Sigmoid colon (tissue), 7 donors: ENCODE measurements around the gene CDHR4. TPM values are rescaled to one million over a fixed set of nuclear protein-coding genes. Genes with fewer than 3 reads are reported as not detected.

Experiments
- DNase-seq: peaks from one replicate; pipeline ENCODE4 v3.0.0-alpha.2; 2019
- H3K27ac ChIP-seq, 4 donors: fragments of 200-600 bp; sonication (generic); one replicate each; pipeline ENCODE4 v1.5.1; 2016 to 2019; ENCODE audit warnings: mild to moderate bottlenecking in 1 of 4
- H3K27me3 ChIP-seq, 3 donors: fragments of 200-600 bp; sonication (generic); one replicate each; pipeline ENCODE4 v1.5.1; 2019; ENCODE audit warnings: mild to moderate bottlenecking in 1 of 3
- H3K36me3 ChIP-seq, 4 donors: fragments of 200-600 bp; sonication (generic); one replicate each; pipeline ENCODE4 v1.5.1; 2016 to 2019
- H3K4me1 ChIP-seq, 4 donors: fragments of 200-600 bp; sonication (generic); one replicate each; pipeline ENCODE4 v1.5.1; 2017 to 2019
- H3K4me3 ChIP-seq, 4 donors: fragments of 200-600 bp; sonication (generic); one replicate each; pipeline ENCODE4 v1.5.1; 2017 to 2019; ENCODE audit warnings: mild to moderate bottlenecking in 2 of 4, moderate library complexity in 1 of 4
- H3K9me3 ChIP-seq, 4 donors: fragments of 200-600 bp in 3 of 4; sonication (generic) in 3 of 4; one replicate each; pipeline versions ENCODE4 v1.5.1 to v1.6.1; 2013 to 2019
- EP300 ChIP-seq, 4 donors: sonication (generic); formaldehyde crosslinking; IDR thresholded peaks; one replicate each; pipeline ENCODE4 v1.6.1; 2017; ENCODE audit warnings: antibody characterized with exemption in 4 of 4
- POLR2A ChIP-seq, 2 donors: fragments of 450-650 bp; IDR thresholded peaks; one replicate each; pipeline ENCODE4 v1.6.1; 2016; ENCODE audit warnings: antibody characterized with exemption in 2 of 2, mild to moderate bottlenecking in 2 of 2, moderate library complexity in 2 of 2
- POLR2AphosphoS5 ChIP-seq, 4 donors: sonication (generic); formaldehyde crosslinking; IDR thresholded peaks; one replicate each; pipeline ENCODE4 v1.6.1; 2017; ENCODE audit warnings: antibody characterized with exemption in 4 of 4
- WGBS, 2 donors: extraction: QIAGEN DNeasy Blood & Tissue Kit; methylation state at CpG; one replicate each; pipeline ENCODE4 v1.1.7; 2013; 5-methylcytosine and 5-hydroxymethylcytosine counted together
- intact Hi-C: fragments of 100-400 bp; cut with DNase I; formaldehyde crosslinking; loops from one replicate; pipeline ENCODE4 v1.15.1; 2023
- polyA plus RNA-seq, 3 donors: library from polyadenylated mRNA; stranded (reverse); fragments of 200-250 nt; gene quantifications; one replicate each; pipeline ENCODE4 v1.2.3, GENCODE V29; 2013
- total RNA-seq, 4 donors: library from RNA; depleted of rRNA; stranded (reverse); fragments of >200 nt; gene quantifications; one replicate each; pipeline ENCODE4 v1.1.0, GENCODE V29; 2016
- TF ChIP-seq, protein P1 (sequence below), 4 experiments: fragments of 450-650 bp in 3 of 4; fragments of 200-600 bp in 1 of 4; IDR thresholded peaks; one replicate each; pipeline ENCODE4 v1.5.1; 2016 to 2019; ENCODE audit warnings: antibody characterized with exemption in 4 of 4, mild to moderate bottlenecking in 3 of 4, moderate library complexity in 2 of 4
- donor health status: healthy with polysubstance abuse.
- donor health status: Bipolar disorder and iron deficiency.
- donor health status: healthy.

Gene CDHR4
- total and polyA plus RNA-seq, 7 donors, result 0.16 to 1.1 (median 0.63) TPM; not detected in 3

DNA sequence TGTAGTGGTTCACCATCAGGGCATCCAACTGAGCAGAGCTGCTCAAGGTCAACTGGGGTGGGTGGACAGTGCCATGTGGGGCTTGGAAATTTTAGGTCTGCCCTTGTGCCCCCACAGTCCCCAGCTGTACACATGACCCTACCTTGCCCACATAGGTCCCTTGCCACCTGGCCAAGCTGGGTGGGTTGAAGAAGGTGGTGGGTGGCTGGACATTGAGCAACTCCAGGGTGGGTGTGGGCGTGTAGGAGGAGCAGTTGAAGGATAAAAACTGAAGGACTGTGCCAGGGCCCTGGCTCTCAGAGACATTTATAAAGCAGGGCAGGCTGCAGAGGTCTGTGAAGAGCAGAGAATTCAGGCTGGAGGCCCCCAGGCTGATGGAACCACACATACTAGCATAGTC lies 568 bp downstream of the CDHR4 start:
- H3K4me1 ChIP-seq, result peaks cover 0 to 16% (median 9%) of the 10 kb centered on the region in 4 donors
- peak overlapping the region in 1 of 4 donors; percentile 6 for H3K27ac ChIP-seq
- no peaks in the 10 kb centered on the region for H3K27me3 ChIP-seq
- WGBS, 2 donors, result 81 to 82% methylated on average over 1 of the region's 1 CpG
- H3K9me3 ChIP-seq, result no peaks in the 10 kb centered on the region
- DNase-seq, result no peak
- TF ChIP-seq POLR2A (IDR thresholded peaks at IDR 0.05), result no peak
- TF ChIP-seq EP300 (IDR thresholded peaks at IDR 0.05), result no peak
- TF ChIP-seq, protein P1, sequence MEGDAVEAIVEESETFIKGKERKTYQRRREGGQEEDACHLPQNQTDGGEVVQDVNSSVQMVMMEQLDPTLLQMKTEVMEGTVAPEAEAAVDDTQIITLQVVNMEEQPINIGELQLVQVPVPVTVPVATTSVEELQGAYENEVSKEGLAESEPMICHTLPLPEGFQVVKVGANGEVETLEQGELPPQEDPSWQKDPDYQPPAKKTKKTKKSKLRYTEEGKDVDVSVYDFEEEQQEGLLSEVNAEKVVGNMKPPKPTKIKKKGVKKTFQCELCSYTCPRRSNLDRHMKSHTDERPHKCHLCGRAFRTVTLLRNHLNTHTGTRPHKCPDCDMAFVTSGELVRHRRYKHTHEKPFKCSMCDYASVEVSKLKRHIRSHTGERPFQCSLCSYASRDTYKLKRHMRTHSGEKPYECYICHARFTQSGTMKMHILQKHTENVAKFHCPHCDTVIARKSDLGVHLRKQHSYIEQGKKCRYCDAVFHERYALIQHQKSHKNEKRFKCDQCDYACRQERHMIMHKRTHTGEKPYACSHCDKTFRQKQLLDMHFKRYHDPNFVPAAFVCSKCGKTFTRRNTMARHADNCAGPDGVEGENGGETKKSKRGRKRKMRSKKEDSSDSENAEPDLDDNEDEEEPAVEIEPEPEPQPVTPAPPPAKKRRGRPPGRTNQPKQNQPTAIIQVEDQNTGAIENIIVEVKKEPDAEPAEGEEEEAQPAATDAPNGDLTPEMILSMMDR (IDR thresholded peaks at IDR 0.05), result no peak
- no peak for TF ChIP-seq POLR2AphosphoS5 (IDR thresholded peaks at IDR 0.05)
- intact Hi-C loops, result no loop called here
- no peak overlapping the region for H3K4me3 ChIP-seq
- no peaks in the 10 kb centered on the region for H3K36me3 ChIP-seq

DNA sequence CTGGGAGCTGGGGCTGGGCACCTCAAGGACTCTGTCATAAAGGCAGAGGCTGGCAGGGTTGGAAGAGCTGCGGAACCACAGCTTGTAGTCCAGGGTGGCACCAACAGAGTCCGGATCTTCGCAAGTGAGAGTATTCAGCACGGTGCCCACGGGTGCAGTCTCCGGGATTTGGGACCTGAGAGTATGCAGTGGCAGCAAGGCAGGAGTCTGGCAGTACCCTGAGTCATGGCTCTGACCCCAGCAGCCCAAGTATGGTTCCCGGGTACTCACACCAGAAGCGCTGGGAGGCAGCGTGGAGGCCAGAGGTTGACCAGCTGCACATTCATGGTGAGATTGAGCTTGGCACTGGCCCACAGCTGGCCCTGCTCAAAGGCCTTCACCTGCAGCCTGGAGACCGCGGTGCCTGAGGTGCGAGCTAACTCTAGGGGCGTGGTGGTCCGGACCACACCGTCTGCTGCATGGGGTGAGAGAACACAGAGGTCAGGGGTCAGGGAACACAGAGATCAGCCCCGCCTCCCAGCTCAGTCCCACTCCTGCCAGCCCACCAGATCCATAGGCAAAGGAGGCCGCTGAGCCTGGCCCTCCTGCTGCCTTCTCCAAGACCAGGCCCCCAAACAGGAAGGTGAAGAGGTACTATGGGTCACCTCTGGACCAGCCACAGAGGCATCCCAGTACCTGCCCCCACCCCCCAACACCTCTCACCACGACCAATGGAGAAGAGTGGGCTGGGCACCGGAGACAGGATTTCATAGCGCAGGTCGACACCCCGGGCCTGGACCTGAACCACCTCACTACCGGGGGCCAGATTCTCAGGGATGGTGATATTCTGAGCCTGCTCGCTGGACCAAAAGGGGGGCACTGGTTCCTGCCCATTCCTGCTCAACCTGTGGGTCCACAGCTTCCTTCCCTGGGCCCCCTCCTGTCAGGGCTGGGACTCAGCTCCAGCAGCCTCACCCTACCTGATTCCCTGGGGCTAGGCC lies 4.5 kb downstream of the CDHR4 start:
- DNase-seq, result no peak
- Histone ChIP-seq H3K4me1 (no peaks in the 10 kb centered on the region), H3K27ac (no peak overlapping the region), H3K27me3 (no peaks in the 10 kb centered on the region), H3K4me3 (no peak overlapping the region), H3K9me3 (no peaks in the 10 kb centered on the region), H3K36me3 (no peaks in the 10 kb centered on the region)
- TF ChIP-seq POLR2AphosphoS5 (IDR thresholded peaks at IDR 0.05) (no peak), EP300 (IDR thresholded peaks at IDR 0.05) (no peak), POLR2A (IDR thresholded peaks at IDR 0.05) (no peak)
- TF ChIP-seq, protein P1 (IDR thresholded peaks at IDR 0.05), result no peak
- WGBS, 2 donors, result 89 to 90% methylated on average over 24 of the region's 24 CpGs
- intact Hi-C loops, result no loop called here

DNA sequence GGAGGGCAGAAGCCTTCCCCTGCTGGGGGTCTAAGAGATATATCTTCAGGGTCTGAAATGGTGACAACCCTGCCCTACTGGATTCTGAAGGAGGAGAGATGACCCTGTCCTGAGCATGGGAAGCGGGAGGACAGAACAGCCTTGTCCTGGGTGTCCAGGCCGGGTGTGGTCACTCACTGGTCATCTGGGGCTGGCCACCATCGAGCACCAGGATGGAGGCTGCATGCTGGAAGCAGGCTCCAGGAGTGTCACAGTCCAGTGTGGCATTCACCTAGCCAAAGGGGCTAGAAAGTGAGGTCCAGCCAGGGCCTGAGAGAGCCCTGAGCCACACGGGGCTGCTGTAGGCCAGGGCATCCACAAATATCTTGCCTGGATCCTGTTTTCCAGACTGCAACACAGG lies 5.2 kb downstream of the CDHR4 start:
- DNase-seq, result no peak
- Histone ChIP-seq H3K4me3 (no peak overlapping the region), H3K4me1 (no peaks in the 10 kb centered on the region), H3K36me3 (no peaks in the 10 kb centered on the region), H3K9me3 (no peaks in the 10 kb centered on the region), H3K27ac (no peak overlapping the region), H3K27me3 (no peaks in the 10 kb centered on the region)
- TF ChIP-seq POLR2AphosphoS5 (IDR thresholded peaks at IDR 0.05) (no peak), EP300 (IDR thresholded peaks at IDR 0.05) (no peak)
- TF ChIP-seq, protein P1 (IDR thresholded peaks at IDR 0.05), result no peak
- WGBS, 2 donors, result 69 to 83% methylated on average over 4 of the region's 4 CpGs
- intact Hi-C loops, result no loop called here

DNA sequence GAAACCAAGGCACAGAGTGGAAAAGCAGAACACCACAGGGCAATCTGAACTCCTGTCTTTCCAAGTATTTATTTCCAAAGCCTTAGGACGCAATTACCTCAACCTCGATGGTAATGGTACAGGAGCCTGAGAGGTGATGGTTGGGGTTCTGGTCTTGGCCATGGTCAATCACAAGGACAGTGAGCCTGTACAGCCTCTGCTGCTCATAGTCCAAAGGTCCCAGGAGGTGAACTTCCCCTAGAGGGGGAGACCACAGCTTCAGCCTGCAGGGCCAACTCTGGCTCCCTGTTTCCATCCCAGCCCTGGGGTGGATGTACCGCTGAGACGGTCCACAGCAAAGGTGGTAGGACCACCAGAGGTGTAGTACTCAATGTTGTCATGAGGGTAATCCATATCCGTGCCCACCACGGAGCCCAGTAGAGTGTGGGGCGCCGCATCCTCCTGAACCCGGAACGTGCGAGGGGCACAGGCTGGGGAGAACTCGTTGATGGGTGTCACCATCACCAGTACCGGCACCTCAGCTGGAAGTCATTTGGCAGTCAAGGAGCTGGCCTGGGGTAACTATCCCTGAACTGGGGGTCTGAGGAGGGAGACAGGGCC lies 6.1 kb downstream of the CDHR4 start:
- DNase-seq, result peak; percentile 40
- TF ChIP-seq, protein P1 (IDR thresholded peaks at IDR 0.05), result no peak
- TF ChIP-seq POLR2AphosphoS5 (IDR thresholded peaks at IDR 0.05) (no peak), POLR2A (IDR thresholded peaks at IDR 0.05) (no peak), EP300 (IDR thresholded peaks at IDR 0.05) (no peak)
- Histone ChIP-seq H3K36me3 (no peaks in the 10 kb centered on the region), H3K9me3 (no peaks in the 10 kb centered on the region), H3K27ac (no peak overlapping the region), H3K27me3 (no peaks in the 10 kb centered on the region), H3K4me3 (no peak overlapping the region), H3K4me1 (no peaks in the 10 kb centered on the region)
- intact Hi-C loops, result no loop called here
- 93 to 95% methylated on average over 13 of the region's 13 CpGs for WGBS, 2 donors
